ENCODE measurements around the gene NPEPL1.

Gene NPEPL1

DNA sequence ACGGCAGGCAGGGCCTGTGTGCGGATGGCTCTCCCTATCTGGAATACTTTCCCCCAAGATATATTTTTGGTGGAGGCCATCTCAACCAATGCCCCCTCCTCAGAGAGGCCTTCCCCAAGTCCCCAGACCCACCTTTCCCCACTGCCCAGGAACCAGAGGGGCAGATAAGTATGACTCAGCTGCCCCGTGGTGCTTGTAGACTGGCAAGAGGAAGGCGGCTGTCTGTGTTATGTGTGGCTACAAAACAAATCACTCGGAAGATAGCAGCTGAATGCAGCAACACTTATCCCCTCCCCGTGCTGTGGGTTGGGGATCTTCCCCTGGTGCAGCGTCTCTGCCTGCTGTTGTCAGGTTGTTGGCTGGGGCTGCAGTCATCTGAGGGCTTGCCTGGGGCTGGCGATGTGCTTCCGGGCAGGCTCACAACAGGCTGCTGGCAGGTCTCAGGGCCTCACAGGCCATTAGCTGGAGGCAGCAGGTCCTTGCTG, 7.1 kb downstream of the NPEPL1 start:
- Histone ChIP-seq H3K9me2 (ENCODE audit: low read depth, low read length) (no peaks in the 10 kb centered on the region), H3F3A (ENCODE audit: insufficient read depth, low read length) (no peaks in the 10 kb centered on the region), H3K27ac (ENCODE audit: low read depth, low read length, poor library complexity, severe bottlenecking) (no peak overlapping the region), H3K9me3 (ENCODE audit: low read length) (no peaks in the 10 kb centered on the region), H3K9ac (ENCODE audit: low read length) (no peak overlapping the region), H3K4me3 (ENCODE audit: low read depth, low read length, poor library complexity, severe bottlenecking) (no peak overlapping the region), H4K20me1 (ENCODE audit: insufficient read depth, low read length) (no peaks in the 10 kb centered on the region), H3K4me1 (ENCODE audit: insufficient read depth, low read length, severe bottlenecking) (no peaks in the 10 kb centered on the region), H3K36me3 (ENCODE audit: insufficient read depth, low read length) (peaks cover 17% of the 10 kb centered on the region; the same call in 1 of the 2 replicates), H2AFZ (ENCODE audit: low read length) (no peak overlapping the region), H3K79me2 (ENCODE audit: insufficient read depth, low read length) (no peaks in the 10 kb centered on the region), H3K27me3 (ENCODE audit: insufficient read depth, low read length) (no peaks in the 10 kb centered on the region), H3K4me2 (ENCODE audit: low read length) (no peak overlapping the region)
- TF ChIP-seq EZH2 (IDR thresholded peaks at IDR 0.05; ENCODE audit: borderline replicate concordance, low read length) = no peak
- TF ChIP-seq, protein P1, sequence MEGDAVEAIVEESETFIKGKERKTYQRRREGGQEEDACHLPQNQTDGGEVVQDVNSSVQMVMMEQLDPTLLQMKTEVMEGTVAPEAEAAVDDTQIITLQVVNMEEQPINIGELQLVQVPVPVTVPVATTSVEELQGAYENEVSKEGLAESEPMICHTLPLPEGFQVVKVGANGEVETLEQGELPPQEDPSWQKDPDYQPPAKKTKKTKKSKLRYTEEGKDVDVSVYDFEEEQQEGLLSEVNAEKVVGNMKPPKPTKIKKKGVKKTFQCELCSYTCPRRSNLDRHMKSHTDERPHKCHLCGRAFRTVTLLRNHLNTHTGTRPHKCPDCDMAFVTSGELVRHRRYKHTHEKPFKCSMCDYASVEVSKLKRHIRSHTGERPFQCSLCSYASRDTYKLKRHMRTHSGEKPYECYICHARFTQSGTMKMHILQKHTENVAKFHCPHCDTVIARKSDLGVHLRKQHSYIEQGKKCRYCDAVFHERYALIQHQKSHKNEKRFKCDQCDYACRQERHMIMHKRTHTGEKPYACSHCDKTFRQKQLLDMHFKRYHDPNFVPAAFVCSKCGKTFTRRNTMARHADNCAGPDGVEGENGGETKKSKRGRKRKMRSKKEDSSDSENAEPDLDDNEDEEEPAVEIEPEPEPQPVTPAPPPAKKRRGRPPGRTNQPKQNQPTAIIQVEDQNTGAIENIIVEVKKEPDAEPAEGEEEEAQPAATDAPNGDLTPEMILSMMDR (IDR thresholded peaks at IDR 0.05; ENCODE audit: low read length) = no peak

DNA sequence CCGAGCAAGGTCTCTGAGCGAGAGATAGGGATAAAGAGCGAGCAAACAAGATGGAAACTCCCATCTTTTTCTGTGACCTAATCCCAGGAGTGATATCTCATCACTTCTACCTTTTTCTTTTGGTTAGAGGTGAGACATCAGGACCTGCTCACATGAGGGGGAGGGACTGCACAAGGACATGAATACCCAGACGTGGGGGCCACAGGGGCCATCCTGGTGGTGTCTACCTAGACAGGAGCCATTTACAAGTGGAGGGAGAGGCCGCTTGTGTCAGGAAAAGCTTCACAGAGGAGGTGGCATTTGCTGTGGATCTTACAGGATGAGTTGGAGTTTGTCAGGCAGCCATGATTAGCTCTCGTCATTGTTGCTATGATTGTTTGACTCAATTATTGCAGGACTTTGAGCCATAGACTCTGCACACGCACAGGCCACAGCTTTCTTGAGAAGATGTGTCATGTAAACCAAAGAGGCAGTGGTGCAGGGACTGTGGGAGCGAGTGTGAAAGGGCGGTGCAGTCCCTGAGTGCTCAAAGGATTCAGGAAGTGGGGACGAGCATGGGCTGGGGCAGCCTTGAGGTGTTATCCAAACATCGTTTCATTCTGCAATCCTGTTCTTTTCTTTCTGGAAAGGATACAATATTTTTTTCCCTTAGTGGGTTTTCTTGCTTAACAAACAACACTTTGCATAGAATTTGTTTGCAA, 7.7 kb downstream of the NPEPL1 start:
- no peak overlapping the region for H3K27ac ChIP-seq (ENCODE audit: low read depth, low read length, poor library complexity, severe bottlenecking)
- H2AFZ ChIP-seq (ENCODE audit: low read length) = no peak overlapping the region
- peaks cover 17% of the 10 kb centered on the region; the same call in 1 of the 2 replicates for H3K36me3 ChIP-seq (ENCODE audit: insufficient read depth, low read length)
- H3K9ac ChIP-seq (ENCODE audit: low read length) = no peak overlapping the region
- TF ChIP-seq EZH2 (IDR thresholded peaks at IDR 0.05; ENCODE audit: borderline replicate concordance, low read length) = no peak
- TF ChIP-seq, protein P1 (IDR thresholded peaks at IDR 0.05; ENCODE audit: low read length) = no peak
- H3K4me2 ChIP-seq (ENCODE audit: low read length) = no peak overlapping the region
- H3K9me2 ChIP-seq (ENCODE audit: low read depth, low read length) = no peaks in the 10 kb centered on the region
- H3K27me3 ChIP-seq (ENCODE audit: insufficient read depth, low read length) = no peaks in the 10 kb centered on the region
- no peaks in the 10 kb centered on the region for H3F3A ChIP-seq (ENCODE audit: insufficient read depth, low read length)
- H3K4me3 ChIP-seq (ENCODE audit: low read depth, low read length, poor library complexity, severe bottlenecking) = no peak overlapping the region
- H3K79me2 ChIP-seq (ENCODE audit: insufficient read depth, low read length) = no peaks in the 10 kb centered on the region
- H4K20me1 ChIP-seq (ENCODE audit: insufficient read depth, low read length) = no peaks in the 10 kb centered on the region
- H3K9me3 ChIP-seq (ENCODE audit: low read length) = no peaks in the 10 kb centered on the region
- no peaks in the 10 kb centered on the region for H3K4me1 ChIP-seq (ENCODE audit: insufficient read depth, low read length, severe bottlenecking)

DNA sequence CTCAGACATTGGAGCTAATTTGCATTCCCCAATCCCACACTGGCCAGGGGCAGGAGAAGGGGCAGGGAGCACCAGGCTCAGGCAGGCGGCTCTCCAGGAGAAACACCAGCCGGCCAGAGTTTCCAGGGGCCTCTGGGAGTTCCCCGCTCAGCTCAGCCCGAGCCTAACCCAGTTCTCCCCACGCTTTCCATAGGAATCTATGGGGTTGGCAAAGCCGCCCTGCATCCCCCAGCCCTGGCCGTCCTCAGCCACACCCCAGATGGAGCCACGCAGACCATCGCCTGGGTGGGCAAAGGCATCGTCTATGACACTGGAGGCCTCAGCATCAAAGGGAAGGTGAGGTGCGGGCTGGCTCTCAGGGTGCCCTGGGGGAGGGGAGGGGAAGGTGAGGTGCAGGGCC, 8.2 kb downstream of the NPEPL1 start:
- Histone ChIP-seq H3K4me1 (ENCODE audit: insufficient read depth, low read length, severe bottlenecking) (no peaks in the 10 kb centered on the region), H3K27ac (ENCODE audit: low read depth, low read length, poor library complexity, severe bottlenecking) (no peak overlapping the region), H3K36me3 (ENCODE audit: insufficient read depth, low read length) (peaks cover 17% of the 10 kb centered on the region; the same call in 1 of the 2 replicates)

More for the DNA sequence above, 8.2 kb downstream of the NPEPL1 start:
- Histone ChIP-seq H3K4me2 (ENCODE audit: low read length) (no peak overlapping the region), H3K4me3 (ENCODE audit: low read depth, low read length, poor library complexity, severe bottlenecking) (no peak overlapping the region), H2AFZ (ENCODE audit: low read length) (no peak overlapping the region), H4K20me1 (ENCODE audit: insufficient read depth, low read length) (no peaks in the 10 kb centered on the region), H3K79me2 (ENCODE audit: insufficient read depth, low read length) (no peaks in the 10 kb centered on the region), H3K27me3 (ENCODE audit: insufficient read depth, low read length) (no peaks in the 10 kb centered on the region), H3K9me3 (ENCODE audit: low read length) (no peaks in the 10 kb centered on the region), H3K9me2 (ENCODE audit: low read depth, low read length) (no peaks in the 10 kb centered on the region), H3K9ac (ENCODE audit: low read length) (no peak overlapping the region), H3F3A (ENCODE audit: insufficient read depth, low read length) (no peaks in the 10 kb centered on the region)
- no peak for TF ChIP-seq EZH2 (IDR thresholded peaks at IDR 0.05; ENCODE audit: borderline replicate concordance, low read length)
- TF ChIP-seq, protein P1 (IDR thresholded peaks at IDR 0.05; ENCODE audit: low read length) = no peak

All from OCI-LY1 (cell line).